ENCODE results near the gene IMMP2L.
A peak's percentile ranks its signal among the peaks of the same experiment; 100 is the strongest.
"Not testable (repeated sequence)": the region's sequence is repeated elsewhere in the genome, so short reads cannot be mapped to it uniquely, and the experiment has no call there.

The IMMP2L gene

GRCh38 chr7:111324776-111325175, 237.5 kb downstream of the IMMP2L start:
- Histone ChIP-seq H3K27me3 (no peaks in the 10 kb centered on the region), H3K36me3 (no peaks in the 10 kb centered on the region), H3K4me1 (no peaks in the 10 kb centered on the region), H3K9me3 (no peaks in the 10 kb centered on the region), H3K4me3 (ENCODE audit: low read depth, low read length) (no peak overlapping the region)
- TF ChIP-seq CTCF (IDR thresholded peaks at IDR 0.05; ENCODE audit: low read depth, low read length) = no peak
- no peak for DNase-seq

- Histone ChIP-seq H3K4me1 (no peaks in the 10 kb centered on the region), H3K36me3 (no peaks in the 10 kb centered on the region), H3K4me3 (ENCODE audit: low read depth, low read length) (no peak overlapping the region), H3K9me3 (no peaks in the 10 kb centered on the region), H3K27me3 (no peaks in the 10 kb centered on the region)
- TF ChIP-seq CTCF (IDR thresholded peaks at IDR 0.05; ENCODE audit: low read depth, low read length) = no peak
- DNase-seq = no peak
Measured at GRCh38 chr7:111324228-111324627, 238.1 kb downstream of the IMMP2L start.

DNA sequence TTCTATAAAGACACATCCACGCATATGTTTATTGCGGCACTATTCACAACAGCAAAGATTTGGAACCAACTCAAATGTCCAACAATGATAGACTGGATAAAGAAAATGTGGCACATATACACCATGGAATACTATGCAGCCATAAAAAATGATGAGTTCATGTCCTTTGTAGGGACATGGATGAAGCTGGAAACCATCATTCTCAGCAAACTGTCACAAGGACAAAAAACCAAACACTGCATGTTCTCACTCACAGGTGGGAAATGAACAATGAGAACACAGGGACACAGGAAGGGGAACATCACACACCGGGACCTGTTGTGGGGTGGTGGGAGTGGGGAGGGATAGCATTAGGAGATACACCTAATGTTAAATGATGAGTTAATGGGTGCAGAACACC, 238.6 kb downstream of the IMMP2L start:
- not testable (repeated sequence) for H3K27me3 ChIP-seq; DNase-seq; H3K9me3 ChIP-seq; H3K4me1 ChIP-seq; H3K36me3 ChIP-seq; H3K4me3 ChIP-seq (ENCODE audit: low read depth, low read length)

GRCh38 chr7:111320133-111320532, 242.2 kb downstream of the IMMP2L start:
- Histone ChIP-seq H3K36me3 (no peaks in the 10 kb centered on the region), H3K9me3 (no peaks in the 10 kb centered on the region), H3K27me3 (no peaks in the 10 kb centered on the region), H3K4me3 (ENCODE audit: low read depth, low read length) (no peak overlapping the region), H3K4me1 (0 out of 2 replicates have a peak, but pooled peaks cover 3% of the 10 kb centered on the region)
- DNase-seq = no peak
- TF ChIP-seq CTCF (IDR thresholded peaks at IDR 0.05; ENCODE audit: low read depth, low read length) = no peak

- no peaks in the 10 kb centered on the region; the same call in 1 of the 2 replicates for H3K4me1 ChIP-seq
- TF ChIP-seq CTCF (IDR thresholded peaks at IDR 0.05; ENCODE audit: low read depth, low read length) = peak; percentile 22; the same call in 1 of the 2 replicates
- no peaks in the 10 kb centered on the region for H3K36me3 ChIP-seq
- H3K9me3 ChIP-seq = no peaks in the 10 kb centered on the region
- no peaks in the 10 kb centered on the region for H3K27me3 ChIP-seq
- H3K4me3 ChIP-seq (ENCODE audit: low read depth, low read length) = no peak overlapping the region
- peak; percentile 12 for DNase-seq
Measured at GRCh38 chr7:111312966-111313365, 249.3 kb downstream of the IMMP2L start.

DNA sequence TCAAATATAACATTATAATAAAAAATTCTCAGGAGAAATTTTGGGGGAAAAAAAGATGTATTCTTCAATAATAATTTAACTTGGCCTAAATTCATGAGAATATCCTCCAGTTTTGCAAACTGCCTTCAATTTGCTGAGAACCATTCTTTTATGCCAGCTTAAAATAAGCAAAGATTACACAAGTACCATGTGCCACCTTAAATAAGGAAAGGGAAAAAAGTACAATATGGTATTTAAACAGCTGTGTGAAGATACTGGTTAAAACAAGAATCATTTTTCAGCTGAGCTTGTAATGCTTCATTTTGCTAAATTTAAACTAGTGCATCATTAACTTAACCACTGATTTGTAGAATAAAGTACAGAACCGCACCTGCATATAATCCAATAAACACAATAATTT, 253.6 kb downstream of the IMMP2L start:
- no peaks in the 10 kb centered on the region for H3K27me3 ChIP-seq
- no peak overlapping the region for H3K4me3 ChIP-seq (ENCODE audit: low read depth, low read length)
- DNase-seq = no peak
- no peaks in the 10 kb centered on the region for H3K36me3 ChIP-seq
- no peaks in the 10 kb centered on the region; the same call in 1 of the 2 replicates for H3K4me1 ChIP-seq
- H3K9me3 ChIP-seq = no peaks in the 10 kb centered on the region
- no peak for TF ChIP-seq CTCF (IDR thresholded peaks at IDR 0.05; ENCODE audit: low read depth, low read length)

DNA sequence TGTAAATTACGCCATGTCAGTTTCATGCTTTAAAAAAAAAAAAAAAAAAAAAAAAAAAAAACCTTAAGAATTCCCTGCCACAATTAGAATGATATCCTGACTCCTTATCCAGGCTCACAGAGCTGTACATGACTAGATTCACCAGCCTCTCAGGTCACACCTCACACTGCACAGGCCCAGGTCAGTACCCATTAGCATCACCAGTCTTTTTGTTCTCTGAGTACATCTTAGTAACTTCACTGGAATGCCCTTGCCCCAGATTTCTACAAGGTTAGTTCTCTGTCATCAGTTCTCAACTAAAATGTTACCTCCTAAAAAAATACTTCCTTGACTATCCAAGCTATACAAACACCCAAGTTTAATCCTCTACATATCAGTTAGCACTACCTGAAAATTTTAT, 260.4 kb downstream of the IMMP2L start:
- no peaks in the 10 kb centered on the region for H3K36me3 ChIP-seq
- no peaks in the 10 kb centered on the region for H3K27me3 ChIP-seq

More for the DNA sequence above, 260.4 kb downstream of the IMMP2L start:
- no peak for TF ChIP-seq CTCF (IDR thresholded peaks at IDR 0.05; ENCODE audit: low read depth, low read length)
- H3K4me1 ChIP-seq = no peaks in the 10 kb centered on the region; the same call in 1 of the 2 replicates
- H3K4me3 ChIP-seq (ENCODE audit: low read depth, low read length) = no peak overlapping the region
- no peaks in the 10 kb centered on the region for H3K9me3 ChIP-seq
- no peak for DNase-seq

All from BE2C (cell line).